GM19099 (cell line): ENCODE results near the gene PRDM2.

ENCODE experiments used
- POLR2A ChIP-seq: IDR thresholded peaks from 3 replicates; pipeline ENCODE4 v1.6.1; 2011; ENCODE audit warnings: low read depth; ENCODE audit not compliant: insufficient read length; ENCODE audit errors: extremely low read depth

PRDM2 gene

GRCh38 chr1:13855554-13855953 lies 155.6 kb downstream of the PRDM2 start:
- no peak for TF ChIP-seq POLR2A

GRCh38 chr1:13860031-13860430 lies 160.0 kb downstream of the PRDM2 start:
- no peak for TF ChIP-seq POLR2A

- TF ChIP-seq POLR2A = no peak
Measured at GRCh38 chr1:13864760-13865159, 164.8 kb downstream of the PRDM2 start.

GRCh38 chr1:13865851-13866250 lies 165.9 kb downstream of the PRDM2 start:
- no peak for TF ChIP-seq POLR2A

GRCh38 chr1:13867603-13868002 lies 167.6 kb downstream of the PRDM2 start:
- no peak for TF ChIP-seq POLR2A

GRCh38 chr1:13869172-13869797 lies 169.3 kb downstream of the PRDM2 start:
- no peak for TF ChIP-seq POLR2A

- no peak for TF ChIP-seq POLR2A
Measured at GRCh38 chr1:13871413-13871812, 171.4 kb downstream of the PRDM2 start.

- no peak for TF ChIP-seq POLR2A
Measured at GRCh38 chr1:13871886-13872285, 171.9 kb downstream of the PRDM2 start.

GRCh38 chr1:13873032-13873431 lies 173.0 kb downstream of the PRDM2 start:
- no peak for TF ChIP-seq POLR2A
